Measurements from ENCODE around the gene CACNA1H.

DNA sequence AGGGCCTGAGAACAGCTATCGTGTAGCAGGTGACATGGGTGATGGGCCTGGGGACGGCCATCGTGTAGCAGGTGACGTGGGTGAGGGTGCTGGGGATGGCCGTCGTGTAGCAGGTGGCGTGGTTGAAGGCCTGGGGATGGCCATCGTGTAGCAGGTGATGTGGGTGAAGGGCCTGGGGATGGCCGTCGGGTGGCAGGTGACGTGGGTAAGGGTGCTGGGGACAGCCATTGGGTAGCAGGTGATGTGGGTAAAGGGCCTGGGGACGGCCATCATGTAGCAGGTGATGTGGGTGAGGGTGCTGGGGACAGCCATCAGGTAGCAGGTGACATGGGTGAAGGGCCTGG, 118.4 kb downstream of the CACNA1H start:
- TF ChIP-seq SP1 (IDR thresholded peaks at IDR 0.05) (no peak), CTBP1 (IDR thresholded peaks at IDR 0.05; ENCODE audit: borderline replicate concordance) (no peak), FOXK2 (IDR thresholded peaks at IDR 0.05) (no peak), FOXM1 (IDR thresholded peaks at IDR 0.05; ENCODE audit: borderline replicate concordance) (no peak), SUZ12 (IDR thresholded peaks at IDR 0.05) (no peak), LEF1 (IDR thresholded peaks at IDR 0.05; ENCODE audit: borderline replicate concordance) (no peak), ARNT (IDR thresholded peaks at IDR 0.05) (no peak), BHLHE40 (IDR thresholded peaks at IDR 0.05; ENCODE audit: borderline replicate concordance) (no peak), FOXA1 (IDR thresholded peaks at IDR 0.05) (no peak), ELF4 (IDR thresholded peaks at IDR 0.05) (no peak)
- TF ChIP-seq, protein P1, sequence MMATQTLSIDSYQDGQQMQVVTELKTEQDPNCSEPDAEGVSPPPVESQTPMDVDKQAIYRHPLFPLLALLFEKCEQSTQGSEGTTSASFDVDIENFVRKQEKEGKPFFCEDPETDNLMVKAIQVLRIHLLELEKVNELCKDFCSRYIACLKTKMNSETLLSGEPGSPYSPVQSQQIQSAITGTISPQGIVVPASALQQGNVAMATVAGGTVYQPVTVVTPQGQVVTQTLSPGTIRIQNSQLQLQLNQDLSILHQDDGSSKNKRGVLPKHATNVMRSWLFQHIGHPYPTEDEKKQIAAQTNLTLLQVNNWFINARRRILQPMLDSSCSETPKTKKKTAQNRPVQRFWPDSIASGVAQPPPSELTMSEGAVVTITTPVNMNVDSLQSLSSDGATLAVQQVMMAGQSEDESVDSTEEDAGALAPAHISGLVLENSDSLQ (IDR thresholded peaks at IDR 0.05): no peak
